GM12878 (cell line): ENCODE results near the gene AMPH.

Experiments used
- CTCF ChIP-seq, 3 experiments: IDR thresholded peaks in 2 of 3; conservative IDR thresholded peaks in 1 of 3; 2 replicates each; pipeline ENCODE4 v1.5.1; 2011; ENCODE audit warnings: low read depth in 3 of 3, low read length in 3 of 3, mild to moderate bottlenecking in 3 of 3, control low read depth in 2 of 3, moderate library complexity in 2 of 3, inconsistent platforms in 1 of 3, mixed read lengths in 1 of 3; ENCODE audit not compliant: control insufficient read depth in 2 of 3, insufficient read depth in 1 of 3; ENCODE audit errors: extremely low read depth in 1 of 3
- GABPA ChIP-seq: IDR thresholded peaks from 2 replicates; pipeline ENCODE4 v1.6.1; 2014; ENCODE audit warnings: antibody characterized with exemption, low read depth, mild to moderate bottlenecking, inconsistent platforms
- HDAC2 ChIP-seq: fragments of 200-600 bp; sonication (generic); IDR thresholded peaks from 2 replicates; pipeline ENCODE4 v1.6.1; 2017
- IRF5 ChIP-seq: fragments of 450-650 bp; IDR thresholded peaks from 2 replicates; pipeline ENCODE4 v1.6.1; 2017; ENCODE audit warnings: borderline replicate concordance
- MAX ChIP-seq: IDR thresholded peaks from 2 replicates; pipeline ENCODE4 v1.6.1; 2012; ENCODE audit warnings: low read depth, low read length, improper control_type of control experiment
- MXI1 ChIP-seq: fragments of 150-350 bp; IDR thresholded peaks from 2 replicates; pipeline ENCODE4 v1.6.1; 2011; ENCODE audit warnings: low read depth, mild to moderate bottlenecking, inconsistent platforms, low read length, improper control_type of control experiment
- USF1 ChIP-seq: IDR thresholded peaks from 2 replicates; pipeline ENCODE4 v1.6.1; 2011; ENCODE audit warnings: borderline replicate concordance, low read depth, mild to moderate bottlenecking, moderate library complexity, mixed read lengths, low read length; ENCODE audit not compliant: insufficient read depth; ENCODE audit errors: extremely low read length

- no peak for TF ChIP-seq CTCF (IDR thresholded peaks at IDR 0.05 in 2 of 3, conservative IDR thresholded peaks at IDR 0.05 in 1 of 3; ENCODE audit: control insufficient read depth in 2 of 3, extremely low read depth in 1 of 3, insufficient read depth in 1 of 3, low read depth in 3 of 3, low read length in 3 of 3)
- no peak for TF ChIP-seq GABPA
- TF ChIP-seq IRF5: no peak
- no peak for TF ChIP-seq MAX
- TF ChIP-seq MXI1: no peak
- no peak for TF ChIP-seq USF1
- TF ChIP-seq HDAC2: no peak
Measured at GRCh38 chr7:38502289-38502688, 128.9 kb downstream of the AMPH start.
